GM12878 (cell line): ENCODE data around the gene TAGLN. TPM values are rescaled to one million over a fixed set of nuclear protein-coding genes. Genes with fewer than 3 reads are reported as not detected.

Experiments
- ATF3 ChIP-seq: IDR thresholded peaks from 2 replicates; pipeline ENCODE4 v1.6.1; 2011; ENCODE audit warnings: low read depth, mild to moderate bottlenecking, low read length, moderate library complexity, borderline replicate concordance; ENCODE audit errors: extremely low read depth
- ATF7 ChIP-seq: fragments of 450-650 bp; IDR thresholded peaks from 2 replicates; pipeline ENCODE4 v1.6.1; 2016; ENCODE audit warnings: low read depth, mild to moderate bottlenecking
- BCL11A ChIP-seq: IDR thresholded peaks from 2 replicates; pipeline ENCODE4 v1.6.1; 2011; ENCODE audit warnings: low read depth, low read length
- CBFB ChIP-seq: IDR thresholded peaks from 2 replicates; pipeline ENCODE4 v1.6.1; 2016; ENCODE audit warnings: antibody characterized with exemption, low read depth
- CTCF ChIP-seq, 3 experiments: IDR thresholded peaks in 2 of 3; conservative IDR thresholded peaks in 1 of 3; 2 replicates each; pipeline ENCODE4 v1.5.1; 2011; ENCODE audit warnings: low read depth in 3 of 3, low read length in 3 of 3, mild to moderate bottlenecking in 3 of 3, control low read depth in 2 of 3, moderate library complexity in 2 of 3, inconsistent platforms in 1 of 3, mixed read lengths in 1 of 3; ENCODE audit not compliant: control insufficient read depth in 2 of 3, insufficient read depth in 1 of 3; ENCODE audit errors: extremely low read depth in 1 of 3
- HDAC2 ChIP-seq: fragments of 200-600 bp; sonication (generic); IDR thresholded peaks from 2 replicates; pipeline ENCODE4 v1.6.1; 2017
- HDGF ChIP-seq: fragments of 450-650 bp; IDR thresholded peaks from 2 replicates; pipeline ENCODE4 v1.6.1; 2016; ENCODE audit warnings: antibody characterized with exemption
- IKZF1 ChIP-seq: fragments of 450-650 bp; conservative IDR thresholded peaks from 2 replicates; pipeline ENCODE4 v1.6.1; 2017; ENCODE audit warnings: antibody characterized with exemption, mild to moderate bottlenecking
- IKZF2 ChIP-seq, 2 experiments: fragments of 450-650 bp; IDR thresholded peaks; 2 replicates each; pipeline ENCODE4 v1.6.1; 2017; ENCODE audit warnings: mild to moderate bottlenecking in 2 of 2, moderate library complexity in 2 of 2
- LARP7 ChIP-seq: fragments of 450-650 bp; IDR thresholded peaks from 2 replicates; pipeline ENCODE4 v1.6.1; 2017; ENCODE audit warnings: mild to moderate bottlenecking
- MAX ChIP-seq: IDR thresholded peaks from 2 replicates; pipeline ENCODE4 v1.6.1; 2012; ENCODE audit warnings: low read depth, low read length, improper control_type of control experiment
- MEF2B ChIP-seq: fragments of 450-650 bp; IDR thresholded peaks from 2 replicates; pipeline ENCODE4 v1.6.1; 2018; ENCODE audit warnings: mild to moderate bottlenecking, moderate library complexity; ENCODE audit not compliant: partially characterized antibody, poor library complexity, severe bottlenecking
- NBN ChIP-seq: fragments of 450-650 bp; IDR thresholded peaks from 2 replicates; pipeline ENCODE4 v1.6.1; 2016
- POU2F2 ChIP-seq: IDR thresholded peaks from 3 replicates; pipeline ENCODE4 v1.6.1; 2011; ENCODE audit warnings: low read depth, mild to moderate bottlenecking, low read length, borderline replicate concordance
- RAD51 ChIP-seq: fragments of 450-650 bp; IDR thresholded peaks from 2 replicates; pipeline ENCODE4 v1.6.1; 2016; ENCODE audit warnings: moderate library complexity, mild to moderate bottlenecking, inconsistent platforms
- RELA ChIP-seq: fragments of 450-650 bp; IDR thresholded peaks from 2 replicates; pipeline ENCODE4 v1.8.0; 2014; ENCODE audit warnings: borderline replicate concordance; ENCODE audit not compliant: partially characterized antibody
- RUNX3 ChIP-seq: IDR thresholded peaks from 2 replicates; pipeline ENCODE4 v1.6.1; 2012; ENCODE audit warnings: low read length, inconsistent platforms
- SMAD1 ChIP-seq: fragments of 450-650 bp; IDR thresholded peaks from 2 replicates; pipeline ENCODE4 v1.6.1; 2018; ENCODE audit warnings: mild to moderate bottlenecking, low read depth; ENCODE audit not compliant: partially characterized antibody
- SUZ12 ChIP-seq: fragments of 200-600 bp; sonication (generic); IDR thresholded peaks from one replicate; pipeline ENCODE4 v1.6.1; 2018; ENCODE audit warnings: antibody characterized with exemption, mild to moderate bottlenecking; ENCODE audit not compliant: unreplicated experiment
- TBL1XR1 ChIP-seq: IDR thresholded peaks from 2 replicates; pipeline ENCODE4 v1.6.1; 2012; ENCODE audit warnings: low read depth, low read length, improper control_type of control experiment
- TCF12 ChIP-seq: IDR thresholded peaks from 2 replicates; pipeline ENCODE4 v1.6.1; 2011; ENCODE audit warnings: low read depth, mild to moderate bottlenecking, low read length
- USF1 ChIP-seq: IDR thresholded peaks from 2 replicates; pipeline ENCODE4 v1.6.1; 2011; ENCODE audit warnings: borderline replicate concordance, low read depth, mild to moderate bottlenecking, moderate library complexity, mixed read lengths, low read length; ENCODE audit not compliant: insufficient read depth; ENCODE audit errors: extremely low read length
- USF2 ChIP-seq: IDR thresholded peaks from 2 replicates; pipeline ENCODE4 v1.6.1; 2011; ENCODE audit warnings: low read depth, low read length, improper control_type of control experiment, borderline replicate concordance
- YBX1 ChIP-seq: fragments of 450-650 bp; IDR thresholded peaks from 2 replicates; pipeline ENCODE4 v1.6.1; 2016; ENCODE audit warnings: antibody characterized with exemption
- ZNF24 ChIP-seq: fragments of 450-650 bp; IDR thresholded peaks from 2 replicates; pipeline ENCODE4 v1.6.1; 2017; ENCODE audit warnings: antibody characterized with exemption, mild to moderate bottlenecking
- polyA plus RNA-seq, 11 experiments: library from polyadenylated mRNA; depleted of rRNA in 4 of 11; unstranded in 6 of 11; stranded (reverse) in 5 of 11; fragments of >200 nt; fragmentation: Nextera tagmentation in 4 of 11; fragmentation: Illumina TruSeq in 1 of 11; extraction: Ambion mirVana in 4 of 11; extraction: Trizol in 1 of 11; gene quantifications; 1 replicate in 1 of 11; 2 replicates in 10 of 11; pipeline versions ENCODE4 v1.2.1 to v1.2.3, GENCODE V29; 2011 to 2016; ENCODE audit warnings: inconsistent platforms in 2 of 11, missing spikeins in 2 of 11, low read depth in 1 of 11
- total RNA-seq, 4 experiments: library from RNA; depleted of rRNA in 3 of 4; stranded (reverse); fragments of >200 nt in 3 of 4; fragmentation: Illumina TruSeq in 1 of 4; extraction: Trizol in 1 of 4; gene quantifications; 2 replicates each; pipeline versions ENCODE4 v1.2.1 to v1.2.3, GENCODE V29; 2013 to 2021

TAGLN gene
- total and polyA plus RNA-seq, 10 of the 15 experiments (the other 5 are each of a cell fraction or from before 2014, with no cell fraction given) = 0.26 to 4.6 (median 1.7) TPM

- TF ChIP-seq ATF3 = peak; percentile 44; the same call in 1 of the 2 replicates
- TF ChIP-seq USF2 = peak; percentile 69
- TF ChIP-seq IKZF1 = no peak; the same call in 1 of the 2 replicates
- no peak for TF ChIP-seq SUZ12
- TF ChIP-seq HDGF = peak; percentile 84; the same call in 1 of the 2 replicates
- TF ChIP-seq BCL11A = no peak
- TF ChIP-seq ZNF24 = no peak
- peak; percentile 34 for TF ChIP-seq RELA
- TF ChIP-seq LARP7 = peak; percentile 35; the same call in 1 of the 2 replicates
- peak; percentile 80 for TF ChIP-seq RAD51
- TF ChIP-seq POU2F2 = 0 out of 3 replicates have a peak, but pooled peaks have one; percentile 46
- TF ChIP-seq ATF7 = no peak
- peak; percentile 77 to 93 (median 90) for TF ChIP-seq CTCF (IDR thresholded peaks at IDR 0.05 in 2 of 3, conservative IDR thresholded peaks at IDR 0.05 in 1 of 3; ENCODE audit: control insufficient read depth in 2 of 3, extremely low read depth in 1 of 3, insufficient read depth in 1 of 3, low read depth in 3 of 3, low read length in 3 of 3)
- TF ChIP-seq TCF12 = 0 out of 2 replicates have a peak, but pooled peaks have one; percentile 11
- no peak for TF ChIP-seq SMAD1
- no peak for TF ChIP-seq CBFB
- peak; percentile 86 for TF ChIP-seq MAX
- peak; percentile 7 for TF ChIP-seq MEF2B
- TF ChIP-seq NBN = peak; percentile 54; the same call in 1 of the 2 replicates
- TF ChIP-seq TBL1XR1 = 0 out of 2 replicates have a peak, but pooled peaks have one; percentile 52
- TF ChIP-seq RUNX3 = peak; percentile 76
- TF ChIP-seq USF1 = peak; percentile 79
- no peak for TF ChIP-seq YBX1
- 0 out of 4 replicates have a peak, but pooled peaks of 1 of the 2 experiments have one; percentile 25 for TF ChIP-seq IKZF2 (IDR thresholded peaks at IDR 0.05)
- TF ChIP-seq HDAC2 = no peak
Measured at GRCh38 chr11:117180661-117181585, 18.2 kb upstream of the TAGLN start (continued).
